B cell (primary cell): ENCODE results near the gene PACC1. TPM values are rescaled to one million over a fixed set of nuclear protein-coding genes. Genes with fewer than 3 reads are reported as not detected.

ENCODE experiments used
- ATAC-seq: fragments of 200-7000 bp; cut with Tn5 transposase; one replicate; pipeline ENCODE4 v1.10.0; 2021; ENCODE audit warnings: low read depth, mild to moderate bottlenecking, moderate number of reproducible peaks, moderate library complexity
- CTCF ChIA-PET: fragments of 350-600 bp; sonication (Branson Sonifier 250); formaldehyde crosslinking; loops from one replicate; lab custom pipeline; 2021; ENCODE audit warnings: antibody characterized with exemption, inconsistent platforms; lab: Charles Lee
- POLR2A ChIA-PET: fragments of 350-600 bp; sonication (Branson Sonifier 250); formaldehyde crosslinking; loops from one replicate; lab custom pipeline; 2021; ENCODE audit warnings: antibody characterized with exemption; lab: Charles Lee
- DNase-seq: peaks from one replicate; pipeline ENCODE4 v3.0.0; 2013
- H2AFZ ChIP-seq: 2 replicates; pipeline ENCODE4 v1.6.1; 2012; ENCODE audit warnings: mild to moderate bottlenecking, low read depth, low read length; ENCODE audit not compliant: insufficient read depth, poor library complexity, severe bottlenecking
- H3K27ac ChIP-seq, 2 donors: 1 replicate in 1 of 2; 2 replicates in 1 of 2; pipeline ENCODE4 v1.5.1; 2012 to 2013; ENCODE audit warnings: low read length in 2 of 2, mild to moderate bottlenecking in 2 of 2, moderate library complexity in 1 of 2
- H3K27me3 ChIP-seq, 4 experiments: fragments of 200-600 bp in 1 of 4; sonication (generic) in 1 of 4; replicated peaks in 1 of 4; 1 replicate in 2 of 4; 2 replicates in 2 of 4; pipeline versions ENCODE4 v1.6.1 to v1.7.0; 2013 to 2016; ENCODE audit warnings: low read length in 3 of 4, mild to moderate bottlenecking in 2 of 4, mixed read lengths in 1 of 4, moderate library complexity in 1 of 4; ENCODE audit not compliant: insufficient read depth in 4 of 4, control insufficient read depth in 3 of 4; ENCODE audit errors: control extremely low read depth in 1 of 4
- H3K36me3 ChIP-seq, 2 experiments: replicated peaks in 1 of 2; 1 replicate in 1 of 2; 2 replicates in 1 of 2; pipeline versions ENCODE4 v1.6.1 to v1.7.1; 2013; ENCODE audit warnings: low read length in 1 of 2; ENCODE audit not compliant: insufficient read depth in 2 of 2, control insufficient read depth in 1 of 2; ENCODE audit errors: control extremely low read depth in 1 of 2, extremely low read depth in 1 of 2
- H3K4me1 ChIP-seq, 2 donors: fragments of 200-600 bp in 1 of 2; sonication (generic) in 1 of 2; 1 replicate in 1 of 2; 2 replicates in 1 of 2; pipeline versions ENCODE4 v1.5.1 to v1.6.1; 2013 to 2017; ENCODE audit warnings: low read length in 2 of 2; ENCODE audit not compliant: control insufficient read depth in 2 of 2, insufficient read depth in 2 of 2
- H3K4me2 ChIP-seq: replicated peaks from 2 replicates; pipeline ENCODE3; 2012; ENCODE audit warnings: mild to moderate bottlenecking, low read depth, low read length; ENCODE audit not compliant: poor library complexity, severe bottlenecking
- H3K4me3 ChIP-seq, 5 experiments: fragments of 200-600 bp in 1 of 5; sonication (generic) in 1 of 5; 1 replicate in 3 of 5; 2 replicates in 2 of 5; pipeline versions ENCODE4 v1.5.1 to v1.7.0; 2011 to 2016; ENCODE audit warnings: low read length in 4 of 5, mild to moderate bottlenecking in 4 of 5, low read depth in 2 of 5, control low read depth in 1 of 5, moderate library complexity in 1 of 5; ENCODE audit not compliant: insufficient read depth in 1 of 5; ENCODE audit errors: control extremely low read depth in 1 of 5, extremely low read depth in 1 of 5
- H3K79me2 ChIP-seq: fragments of 200-600 bp; sonication (generic); one replicate; pipeline ENCODE4 v1.6.0; 2016; ENCODE audit warnings: low read length; ENCODE audit not compliant: control insufficient read depth, insufficient read depth
- H3K9ac ChIP-seq: fragments of 200-600 bp; sonication (generic); 2 replicates; pipeline ENCODE4 v1.6.1; 2017; ENCODE audit warnings: mild to moderate bottlenecking, low read length, moderate library complexity
- H3K9me3 ChIP-seq, 3 donors: one replicate each; pipeline versions ENCODE4 v1.6.1 to v1.7.1; 2013; ENCODE audit warnings: low read length in 2 of 3; ENCODE audit not compliant: control insufficient read depth in 2 of 3, insufficient read depth in 1 of 3; ENCODE audit errors: control extremely low read depth in 1 of 3
- H4K20me1 ChIP-seq: 2 replicates; pipeline ENCODE4 v1.6.0; 2012; ENCODE audit warnings: mild to moderate bottlenecking, low read length; ENCODE audit not compliant: insufficient read depth, control insufficient read depth, poor library complexity, severe bottlenecking
- H3K27ac Mint-ChIP-seq: one replicate; pipeline ENCODE4 v1.8.0; 2021; ENCODE audit warnings: mixed read lengths
- H3K27me3 Mint-ChIP-seq: one replicate; pipeline ENCODE4 v1.8.0; 2021; ENCODE audit warnings: mixed read lengths
- H3K4me1 Mint-ChIP-seq: one replicate; pipeline ENCODE4 v1.8.0; 2021; ENCODE audit warnings: mixed read lengths
- H3K4me3 Mint-ChIP-seq: one replicate; pipeline ENCODE4 v1.8.0; 2021; ENCODE audit warnings: mixed read lengths
- H3K9me3 Mint-ChIP-seq: one replicate; pipeline ENCODE4 v1.8.0; 2022; ENCODE audit warnings: mixed read lengths; ENCODE audit not compliant: insufficient read depth
- CTCF ChIP-seq: fragments of 200-600 bp; IDR thresholded peaks from one replicate; pipeline ENCODE4 v1.8.0; 2022; ENCODE audit warnings: antibody characterized with exemption, mild to moderate bottlenecking
- EZH2 ChIP-seq: IDR thresholded peaks from 2 replicates; pipeline ENCODE4 v1.6.1; 2012; ENCODE audit warnings: borderline replicate concordance, low read depth, mild to moderate bottlenecking, moderate library complexity, low read length; ENCODE audit not compliant: insufficient read depth, poor library complexity, severe bottlenecking
- WGBS: methylation state at CpG from one replicate; pipeline ENCODE4 v1.1.5; 2013; ENCODE audit warnings: missing lambda C conversion rate; ENCODE audit not compliant: insufficient coverage; 5-methylcytosine and 5-hydroxymethylcytosine counted together
- intact Hi-C: fragments of 100-400 bp; cut with micrococcal nuclease; formaldehyde crosslinking; loops from one replicate; pipeline ENCODE4 v1.10.0; 2022
- polyA plus RNA-seq: library from polyadenylated mRNA; depleted of rRNA; stranded (reverse); fragments of >200 nt; gene quantifications from 2 replicates; pipeline ENCODE4 v1.2.3, GENCODE V29; 2012
- total RNA-seq, 2 donors: library from RNA; stranded (reverse); fragments of 120-200 nt in 1 of 2; gene quantifications; 1 replicate in 1 of 2; 2 replicates in 1 of 2; pipeline versions ENCODE4 v1.2.3 to v1.2.4, GENCODE V29; 2013 to 2022

Gene PACC1
- total and polyA plus RNA-seq, 2 donors (not counting 1 experiment from before 2014, with no cell fraction given) = 15.9 to 18.3 TPM

GRCh38 chr1:212430955-212431394, 16.3 kb upstream of the PACC1 start:
- Histone ChIP-seq H3K4me2 (no peak overlapping the region), H3K9me3 (no peaks in the 10 kb centered on the region), H3K27me3 (no peaks in the 10 kb centered on the region), H3K79me2 (peaks cover 16% of the 10 kb centered on the region), H3K4me3 (no peak overlapping the region), H3K36me3 (no peaks in the 10 kb centered on the region), H3K9ac (no peak overlapping the region), H3K27ac (no peak overlapping the region), H2AFZ (no peak overlapping the region), H4K20me1 (no peaks in the 10 kb centered on the region), H3K4me1 (peaks cover 12 to 15% of the 10 kb centered on the region in 2 donors)
- DNase-seq (no peak), ATAC-seq (no peak)
- H3K4me1 Mint-ChIP-seq = peaks cover 25% of the 10 kb centered on the region
- ChIA-PET CTCF (interaction anchor here (1.3 to 2.6 kb wide), 3 partner anchors 13 to 26 kb away, joined by 3 to 14 read pairs (median 6); no protein-coding TSS in a partner anchor), POLR2A (interaction anchor here (0.6 to 1.1 kb wide), 2 partner anchors 9 to 16 kb away, joined by 3 to 4 read pairs; partner anchors contain the start of gene PACC1)
- no CpG with 5 or more reads among the region's 3 CpGs for WGBS
- TF ChIP-seq EZH2 (no peak), CTCF (no peak)
- H3K27ac Mint-ChIP-seq = no peak overlapping the region
- no peaks in the 10 kb centered on the region for H3K27me3 Mint-ChIP-seq
- H3K9me3 Mint-ChIP-seq = no peaks in the 10 kb centered on the region
- intact Hi-C loops = loop anchor here (1.0 to 5.0 kb wide), 3 partner anchors 12 to 144 kb away; partner anchors contain the start of gene PPP2R5A
- H3K4me3 Mint-ChIP-seq = no peak overlapping the region

- TF ChIP-seq CTCF (no peak), EZH2 (no peak)
- Histone ChIP-seq H3K9ac (no peak overlapping the region), H4K20me1 (no peaks in the 10 kb centered on the region), H3K4me2 (no peak overlapping the region), H3K79me2 (peaks cover 16% of the 10 kb centered on the region), H3K9me3 (no peaks in the 10 kb centered on the region), H3K4me1 (peaks cover 12 to 15% of the 10 kb centered on the region in 2 donors), H2AFZ (no peak overlapping the region), H3K36me3 (no peaks in the 10 kb centered on the region), H3K27ac (no peak overlapping the region), H3K27me3 (no peaks in the 10 kb centered on the region), H3K4me3 (no peak overlapping the region)
- H3K27ac Mint-ChIP-seq = no peak overlapping the region
- 100% methylated on average over 1 of the region's 2 CpGs for WGBS
- ChIA-PET CTCF (interaction anchor here (1.3 to 2.6 kb wide), 3 partner anchors 13 to 27 kb away, joined by 3 to 14 read pairs (median 6); no protein-coding TSS in a partner anchor), POLR2A (interaction anchor here (0.6 to 1.1 kb wide), 2 partner anchors 10 to 16 kb away, joined by 3 to 4 read pairs; partner anchors contain the start of gene PACC1)
- peaks cover 25% of the 10 kb centered on the region for H3K4me1 Mint-ChIP-seq
- intact Hi-C loops = loop anchor here (5.0 kb wide), 2 partner anchors 127 to 143 kb away; partner anchors contain the start of gene PPP2R5A
- ATAC-seq = no peak
- no peaks in the 10 kb centered on the region for H3K9me3 Mint-ChIP-seq
- no peak overlapping the region for H3K4me3 Mint-ChIP-seq
- H3K27me3 Mint-ChIP-seq = no peaks in the 10 kb centered on the region
- DNase-seq = no peak
Measured at GRCh38 chr1:212430416-212430815, 15.7 kb upstream of the PACC1 start.
